Calu3 (cell line): ENCODE results near the gene DUSP22. TPM values are rescaled to one million over a fixed set of nuclear protein-coding genes. Genes with fewer than 3 reads are reported as not detected.

ENCODE experiments used
- BruUV-seq: library from RNA; stranded (reverse); fragments of 400-500 nt; replicated peaks from 2 replicates; lab custom pipeline; 2021; lab: Mats Ljungman, UMichigan
- CTCF ChIA-PET: fragments of 300-600 bp; sonication (Branson Sonifier 250); formaldehyde crosslinking; loops from one replicate; lab custom pipeline; 2022; ENCODE audit warnings: antibody characterized with exemption; lab: Charles Lee
- DNase-seq: peaks from one replicate; pipeline ENCODE4 v3.0.0; 2022
- H3K27ac Mint-ChIP-seq: one replicate; pipeline ENCODE4 v1.8.0; 2022; ENCODE audit warnings: mixed read lengths; ENCODE audit not compliant: unreplicated experiment
- H3K27me3 Mint-ChIP-seq: one replicate; pipeline ENCODE4 v1.8.0; 2022; ENCODE audit warnings: mixed read lengths; ENCODE audit not compliant: unreplicated experiment
- H3K36me3 Mint-ChIP-seq: one replicate; pipeline ENCODE4 v1.8.0; 2022; ENCODE audit warnings: mild to moderate bottlenecking, moderate library complexity, mixed read lengths; ENCODE audit not compliant: insufficient read depth, unreplicated experiment
- H3K4me1 Mint-ChIP-seq: one replicate; pipeline ENCODE4 v1.8.0; 2022; ENCODE audit warnings: mild to moderate bottlenecking, low read depth, mixed read lengths; ENCODE audit not compliant: unreplicated experiment
- H3K4me3 Mint-ChIP-seq: one replicate; pipeline ENCODE4 v1.8.0; 2022; ENCODE audit warnings: mild to moderate bottlenecking, low read depth, moderate library complexity, mixed read lengths; ENCODE audit not compliant: unreplicated experiment
- H3K9me3 Mint-ChIP-seq: one replicate; pipeline ENCODE4 v1.8.0; 2022; ENCODE audit warnings: low read depth, mixed read lengths; ENCODE audit not compliant: unreplicated experiment
- CTCF ChIP-seq: fragments of 200-600 bp; IDR thresholded peaks from one replicate; pipeline ENCODE4 v1.8.0; 2022; ENCODE audit warnings: antibody characterized with exemption; ENCODE audit not compliant: unreplicated experiment
- intact Hi-C: fragments of 100-400 bp; cut with micrococcal nuclease; formaldehyde crosslinking; loops from one replicate; pipeline ENCODE4 v1.10.0; 2022; ENCODE audit not compliant: unreplicated experiment
- total RNA-seq: library from RNA; stranded (reverse); gene quantifications from 2 replicates; pipeline ENCODE4 v1.2.3, GENCODE V29; 2022

Gene DUSP22
- total RNA-seq, 1 experiment from 2014 or later, result 14.7 TPM

- intact Hi-C loops, result no loop called here
- Mint-ChIP-seq H3K4me1 (no peaks in the 10 kb centered on the region), H3K4me3 (no peak overlapping the region), H3K36me3 (peaks cover 5% of the 10 kb centered on the region), H3K9me3 (peaks cover 11% of the 10 kb centered on the region), H3K27ac (no peak overlapping the region), H3K27me3 (no peaks in the 10 kb centered on the region)
- no TSS peak for BruUV-seq
- no peak for TF ChIP-seq CTCF
- CTCF ChIA-PET, result no interaction called here
- DNase-seq, result no peak
Measured at GRCh38 chr6:357791-358341, 65.6 kb downstream of the DUSP22 start.

- peaks cover 5% of the 10 kb centered on the region for H3K36me3 Mint-ChIP-seq
- H3K27ac Mint-ChIP-seq, result no peak overlapping the region
- H3K27me3 Mint-ChIP-seq, result no peaks in the 10 kb centered on the region
Measured at GRCh38 chr6:358432-358831, 66.1 kb downstream of the DUSP22 start.

GRCh38 chr6:358847-359246 is 66.6 kb downstream of the DUSP22 start:
- DNase-seq, result no peak
- TF ChIP-seq CTCF, result no peak
- intact Hi-C loops, result no loop called here
- no peaks in the 10 kb centered on the region for H3K27me3 Mint-ChIP-seq
- no peak overlapping the region for H3K27ac Mint-ChIP-seq
- no peaks in the 10 kb centered on the region for H3K4me1 Mint-ChIP-seq
- CTCF ChIA-PET, result no interaction called here
- no peak overlapping the region for H3K4me3 Mint-ChIP-seq
- no TSS peak for BruUV-seq
- H3K36me3 Mint-ChIP-seq, result peaks cover 5% of the 10 kb centered on the region
- H3K9me3 Mint-ChIP-seq, result peaks cover 8% of the 10 kb centered on the region

More at GRCh38 chr6:358432-358831, 66.1 kb downstream of the DUSP22 start:
- no peak overlapping the region for H3K4me3 Mint-ChIP-seq
- intact Hi-C loops, result no loop called here
- CTCF ChIA-PET, result no interaction called here
- no TSS peak for BruUV-seq
- no peak for TF ChIP-seq CTCF
- no peak for DNase-seq
- peaks cover 9% of the 10 kb centered on the region for H3K9me3 Mint-ChIP-seq
- H3K4me1 Mint-ChIP-seq, result no peaks in the 10 kb centered on the region

- no peaks in the 10 kb centered on the region for H3K27me3 Mint-ChIP-seq
- peaks cover 5% of the 10 kb centered on the region for H3K36me3 Mint-ChIP-seq
- H3K4me1 Mint-ChIP-seq, result no peaks in the 10 kb centered on the region
- no peak for TF ChIP-seq CTCF
- intact Hi-C loops, result no loop called here
- CTCF ChIA-PET, result no interaction called here
- H3K4me3 Mint-ChIP-seq, result no peak overlapping the region
- BruUV-seq, result no TSS peak
- H3K9me3 Mint-ChIP-seq, result peaks cover 12% of the 10 kb centered on the region
- DNase-seq, result no peak
- H3K27ac Mint-ChIP-seq, result no peak overlapping the region
Measured at GRCh38 chr6:359261-360035, 67.2 kb downstream of the DUSP22 start.
